Endodermal cell (in vitro differentiated cells): ENCODE measurements around the gene KCNB1. TPM values are rescaled to one million over a fixed set of nuclear protein-coding genes. Genes with fewer than 3 reads are reported as not detected.

ENCODE experiments used
- DNase-seq: peaks from one replicate; pipeline ENCODE4 v3.0.0-alpha.2; 2017
- H3K27ac ChIP-seq: 2 replicates; pipeline ENCODE4 v1.5.1; 2013; ENCODE audit warnings: mild to moderate bottlenecking, low read depth, low read length, moderate library complexity
- H3K27me3 ChIP-seq: 2 replicates; pipeline ENCODE4 v1.6.1; 2013; ENCODE audit warnings: mild to moderate bottlenecking, low read length, moderate library complexity; ENCODE audit not compliant: insufficient read depth, control insufficient read depth, poor library complexity, severe bottlenecking
- H3K36me3 ChIP-seq: 2 replicates; pipeline ENCODE4 v1.7.0; 2013; ENCODE audit warnings: mild to moderate bottlenecking, low read length, moderate library complexity; ENCODE audit not compliant: control insufficient read depth, insufficient read depth
- H3K4me1 ChIP-seq: one replicate; pipeline ENCODE4 v1.7.0; 2013; ENCODE audit warnings: low read length; ENCODE audit not compliant: control insufficient read depth, insufficient read depth
- H3K4me3 ChIP-seq: 2 replicates; pipeline ENCODE4 v1.5.1; 2013; ENCODE audit warnings: mild to moderate bottlenecking, low read length, moderate library complexity
- H3K9ac ChIP-seq: 2 replicates; pipeline ENCODE4 v1.6.1; 2013; ENCODE audit warnings: mild to moderate bottlenecking, low read length, moderate library complexity; ENCODE audit not compliant: poor library complexity, severe bottlenecking; ENCODE audit errors: extremely low read depth
- H3K9me3 ChIP-seq: 2 replicates; pipeline ENCODE4 v1.6.1; 2013; ENCODE audit warnings: mild to moderate bottlenecking, low read length, moderate library complexity; ENCODE audit not compliant: control insufficient read depth
- H3K27ac Mint-ChIP-seq: 2 replicates; pipeline ENCODE4 v1.8.0; 2020; ENCODE audit warnings: mixed read lengths
- H3K27me3 Mint-ChIP-seq: 2 replicates; pipeline ENCODE4 v1.8.0; 2021; ENCODE audit warnings: mild to moderate bottlenecking, mixed read lengths; ENCODE audit not compliant: insufficient read depth
- H3K36me3 Mint-ChIP-seq: 2 replicates; pipeline ENCODE4 v1.8.0; 2020; ENCODE audit warnings: low read depth, mixed read lengths
- H3K4me1 Mint-ChIP-seq: 2 replicates; pipeline ENCODE4 v1.8.0; 2020; ENCODE audit warnings: mixed read lengths
- H3K4me3 Mint-ChIP-seq: 2 replicates; pipeline ENCODE4 v1.8.0; 2020; ENCODE audit warnings: mild to moderate bottlenecking, moderate library complexity, mixed read lengths
- H3K9me3 Mint-ChIP-seq: 2 replicates; pipeline ENCODE4 v1.8.0; 2020; ENCODE audit warnings: mild to moderate bottlenecking, mixed read lengths
- WGBS, 2 experiments: methylation state at CpG; one replicate each; pipeline versions ENCODE4 v1.1.5 to v1.1.7; 2013; ENCODE audit warnings: missing lambda C conversion rate in 2 of 2, mixed read lengths in 1 of 2; ENCODE audit not compliant: insufficient coverage in 1 of 2, insufficient read length in 1 of 2; 5-methylcytosine and 5-hydroxymethylcytosine counted together
- total RNA-seq, 2 donors: library from RNA; stranded (reverse); fragmentation: NEBNext Ultra II Directional in 1 of 2; extraction: Animal tissue kit (Norgen Biotek cat#: 25700) in 1 of 2; gene quantifications; 2 replicates in 1 of 2; 3 replicates in 1 of 2; pipeline ENCODE4 v1.2.1, GENCODE V29; 2021
- TF ChIP-seq, protein P1 (sequence below): fragments of 200-600 bp; sonication (generic); conservative IDR thresholded peaks from 2 replicates; pipeline ENCODE4 v1.5.0; 2021; ENCODE audit warnings: antibody characterized with exemption, mild to moderate bottlenecking

Gene KCNB1
- total RNA-seq, 2 donors from 2014 or later: 0.46 to 0.84 TPM

DNA sequence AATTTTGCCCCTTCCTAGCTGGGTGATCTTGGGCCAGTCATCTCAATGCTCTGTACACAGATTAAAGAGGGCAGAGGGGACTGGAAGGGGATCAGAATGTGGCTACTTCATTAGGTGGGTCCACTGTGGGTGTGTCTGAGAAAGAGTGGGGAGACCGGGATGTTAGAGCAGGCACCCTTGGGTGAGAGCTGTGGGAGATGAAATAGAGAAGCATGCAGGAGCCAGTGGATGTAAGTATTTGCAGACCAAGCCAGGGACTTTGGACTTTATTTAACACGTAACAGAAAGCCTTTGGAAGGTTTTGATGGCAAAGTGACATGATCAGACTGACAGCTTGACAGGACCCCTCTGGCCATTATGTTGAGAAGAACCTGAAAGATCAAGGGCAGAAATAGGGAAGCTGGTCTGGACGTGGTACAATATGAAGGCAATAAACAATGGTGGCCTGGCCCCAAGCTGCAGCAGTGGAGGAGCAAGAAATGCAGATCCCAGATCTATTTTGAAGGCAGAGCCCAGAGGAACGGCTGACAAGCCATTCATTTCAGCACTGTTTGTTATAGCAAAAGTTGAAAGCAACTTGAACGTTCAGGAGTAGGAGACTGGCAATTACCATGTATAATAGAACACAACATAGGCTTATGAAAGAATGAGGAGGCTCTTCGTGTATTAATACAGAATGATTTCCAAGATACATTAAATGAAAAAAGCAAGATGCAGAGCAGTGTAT, 122.1 kb downstream of the KCNB1 start:
- no peaks in the 10 kb centered on the region for H3K9me3 Mint-ChIP-seq
- no peak for DNase-seq
- WGBS, 2 experiments: 92% methylated on average over 5 to 6 of the region's 6 CpGs
- no peak overlapping the region for H3K27ac ChIP-seq
- no peaks in the 10 kb centered on the region for H3K4me1 ChIP-seq
- H3K9me3 ChIP-seq: no peaks in the 10 kb centered on the region
- H3K36me3 ChIP-seq: no peaks in the 10 kb centered on the region
- no peaks in the 10 kb centered on the region for H3K36me3 Mint-ChIP-seq
- no peaks in the 10 kb centered on the region for H3K4me1 Mint-ChIP-seq
- H3K27me3 Mint-ChIP-seq: no peaks in the 10 kb centered on the region
- no peak overlapping the region for H3K4me3 Mint-ChIP-seq
- TF ChIP-seq, protein P1, sequence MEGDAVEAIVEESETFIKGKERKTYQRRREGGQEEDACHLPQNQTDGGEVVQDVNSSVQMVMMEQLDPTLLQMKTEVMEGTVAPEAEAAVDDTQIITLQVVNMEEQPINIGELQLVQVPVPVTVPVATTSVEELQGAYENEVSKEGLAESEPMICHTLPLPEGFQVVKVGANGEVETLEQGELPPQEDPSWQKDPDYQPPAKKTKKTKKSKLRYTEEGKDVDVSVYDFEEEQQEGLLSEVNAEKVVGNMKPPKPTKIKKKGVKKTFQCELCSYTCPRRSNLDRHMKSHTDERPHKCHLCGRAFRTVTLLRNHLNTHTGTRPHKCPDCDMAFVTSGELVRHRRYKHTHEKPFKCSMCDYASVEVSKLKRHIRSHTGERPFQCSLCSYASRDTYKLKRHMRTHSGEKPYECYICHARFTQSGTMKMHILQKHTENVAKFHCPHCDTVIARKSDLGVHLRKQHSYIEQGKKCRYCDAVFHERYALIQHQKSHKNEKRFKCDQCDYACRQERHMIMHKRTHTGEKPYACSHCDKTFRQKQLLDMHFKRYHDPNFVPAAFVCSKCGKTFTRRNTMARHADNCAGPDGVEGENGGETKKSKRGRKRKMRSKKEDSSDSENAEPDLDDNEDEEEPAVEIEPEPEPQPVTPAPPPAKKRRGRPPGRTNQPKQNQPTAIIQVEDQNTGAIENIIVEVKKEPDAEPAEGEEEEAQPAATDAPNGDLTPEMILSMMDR: no peak
- no peak overlapping the region for H3K4me3 ChIP-seq
- H3K27ac Mint-ChIP-seq: no peak overlapping the region
- no peaks in the 10 kb centered on the region for H3K27me3 ChIP-seq
- no peak overlapping the region for H3K9ac ChIP-seq

DNA sequence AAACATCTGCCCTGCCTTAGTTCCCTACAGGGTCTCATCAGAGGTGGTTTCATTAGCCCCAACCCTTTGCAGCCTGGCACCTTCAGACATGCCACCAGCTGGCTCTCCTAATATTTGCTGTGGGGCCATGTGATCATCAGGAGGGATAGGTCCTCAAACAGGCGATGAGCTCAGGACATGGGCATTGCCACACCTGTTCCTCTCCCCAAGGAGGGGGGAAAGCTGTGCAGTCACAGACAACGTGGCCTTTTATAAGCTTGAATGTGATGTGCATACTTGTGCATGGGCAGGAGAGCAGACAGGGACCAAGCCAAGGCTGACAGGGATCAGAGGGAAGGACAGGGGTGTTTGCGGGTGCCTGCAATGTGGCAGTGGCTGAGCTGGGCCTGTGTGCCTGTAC, 125.8 kb downstream of the KCNB1 start:
- Mint-ChIP-seq H3K27me3 (peaks cover 2% of the 10 kb centered on the region), H3K9me3 (no peaks in the 10 kb centered on the region), H3K4me1 (no peaks in the 10 kb centered on the region), H3K27ac (no peak overlapping the region), H3K36me3 (no peaks in the 10 kb centered on the region), H3K4me3 (no peak overlapping the region)
- no peaks in the 10 kb centered on the region for H3K36me3 ChIP-seq
- no peak for DNase-seq
- H3K27me3 ChIP-seq: no peaks in the 10 kb centered on the region
- TF ChIP-seq, protein P1: no peak
- H3K9ac ChIP-seq: no peak overlapping the region
- no peak overlapping the region for H3K4me3 ChIP-seq
- 89 to 90% methylated on average over 3 of the region's 3 CpGs for WGBS, 2 experiments
- H3K27ac ChIP-seq: no peak overlapping the region
- no peaks in the 10 kb centered on the region for H3K4me1 ChIP-seq
- H3K9me3 ChIP-seq: no peaks in the 10 kb centered on the region

DNA sequence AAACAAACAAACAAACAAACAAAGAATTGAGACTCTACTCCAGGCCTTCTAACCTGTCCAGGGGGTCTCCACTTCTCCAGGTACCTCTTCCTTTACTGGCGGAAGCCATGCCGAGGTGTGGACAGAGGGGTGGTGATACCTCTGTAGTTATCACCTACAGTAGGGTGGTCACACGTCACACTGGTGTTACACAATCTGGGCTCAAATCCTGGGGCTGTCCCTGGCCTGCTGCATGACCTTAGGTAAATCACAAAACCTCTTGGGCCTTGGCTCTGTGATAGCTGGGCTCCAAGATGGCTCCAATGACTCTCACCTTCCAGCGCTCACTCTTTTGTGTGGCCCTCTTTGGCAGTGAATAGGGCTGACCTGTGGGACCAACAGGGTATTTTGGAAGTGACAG, 127.8 kb downstream of the KCNB1 start:
- H3K9me3 ChIP-seq: no peaks in the 10 kb centered on the region
- H3K4me1 Mint-ChIP-seq: no peaks in the 10 kb centered on the region
- no peaks in the 10 kb centered on the region for H3K36me3 Mint-ChIP-seq

More for the DNA sequence above, 127.8 kb downstream of the KCNB1 start:
- no peaks in the 10 kb centered on the region for H3K9me3 Mint-ChIP-seq
- Histone ChIP-seq H3K27ac (no peak overlapping the region), H3K4me3 (no peak overlapping the region), H3K4me1 (no peaks in the 10 kb centered on the region), H3K27me3 (no peaks in the 10 kb centered on the region), H3K36me3 (no peaks in the 10 kb centered on the region), H3K9ac (no peak overlapping the region)
- peaks cover 2% of the 10 kb centered on the region for H3K27me3 Mint-ChIP-seq
- no peak overlapping the region for H3K4me3 Mint-ChIP-seq
- DNase-seq: no peak
- TF ChIP-seq, protein P1: no peak
- WGBS, 2 experiments: 90% methylated on average over 3 to 4 of the region's 4 CpGs
- no peak overlapping the region for H3K27ac Mint-ChIP-seq
